ENCODE results near the gene NUP93.

The NUP93 gene

DNA sequence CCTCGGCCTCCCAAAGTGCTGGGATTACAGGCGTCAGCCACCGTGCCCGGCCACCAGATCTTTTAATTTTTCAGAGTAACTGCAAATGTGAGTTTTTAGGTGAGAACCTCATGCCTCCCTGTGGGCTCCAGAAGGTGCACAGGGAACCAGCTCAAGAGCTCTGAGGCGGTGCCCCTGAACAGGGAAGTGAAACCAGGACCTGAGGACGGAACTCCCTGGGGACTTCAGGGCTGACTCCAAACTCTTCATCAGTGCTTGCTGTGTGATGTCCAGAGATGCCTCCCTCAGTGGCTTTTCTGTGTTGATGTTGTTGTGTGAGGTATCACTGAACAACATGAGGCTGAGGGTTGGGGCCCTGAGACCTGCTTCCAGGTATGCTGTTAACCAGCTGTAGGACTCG is 158.9 kb downstream of the NUP93 start:
- no peak for DNase-seq (ENCODE audit: low read depth in 2 of 2)

DNA sequence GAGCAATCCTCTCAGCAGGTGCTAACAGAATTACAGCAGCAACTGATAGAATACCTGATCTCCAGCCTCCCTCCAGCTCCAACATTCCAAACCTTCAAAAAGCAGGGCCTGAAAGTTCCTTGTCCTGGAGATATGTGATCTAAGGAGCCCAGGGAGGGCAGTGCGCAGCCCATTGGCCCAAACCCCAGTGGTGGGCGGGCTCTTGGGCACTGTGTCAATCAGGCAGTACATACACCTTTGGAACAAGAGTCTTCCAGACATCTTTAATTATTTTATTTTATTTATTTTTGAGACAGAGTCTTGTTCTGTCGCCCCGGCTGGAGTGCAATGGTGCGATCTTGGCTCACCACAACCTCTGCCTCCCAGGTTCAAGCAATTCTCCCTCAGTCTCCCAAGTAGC is 159.3 kb downstream of the NUP93 start:
- DNase-seq (ENCODE audit: low read depth in 2 of 2) = no peak

DNA sequence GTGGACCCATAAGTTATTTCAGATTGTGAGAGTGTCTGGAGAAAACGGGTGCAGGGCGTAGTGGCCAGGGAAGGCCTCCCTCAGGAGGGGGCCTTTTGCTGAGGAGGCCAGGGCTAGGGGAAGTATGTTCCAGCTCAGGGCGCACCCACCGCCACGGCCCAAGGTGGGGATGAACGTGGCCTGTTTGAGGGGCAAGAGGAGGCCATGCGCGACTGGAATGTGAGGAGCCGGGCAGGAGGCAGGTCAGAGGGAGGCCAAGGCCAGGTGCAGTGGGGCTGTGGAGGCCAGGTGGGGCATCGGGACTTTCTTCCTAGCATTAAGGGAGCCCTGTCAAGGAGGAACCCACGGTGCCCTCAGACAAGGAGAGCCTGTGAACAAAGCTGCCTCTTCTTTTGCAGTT is 161.8 kb downstream of the NUP93 start:
- no peak for DNase-seq (ENCODE audit: low read depth in 2 of 2)

DNA sequence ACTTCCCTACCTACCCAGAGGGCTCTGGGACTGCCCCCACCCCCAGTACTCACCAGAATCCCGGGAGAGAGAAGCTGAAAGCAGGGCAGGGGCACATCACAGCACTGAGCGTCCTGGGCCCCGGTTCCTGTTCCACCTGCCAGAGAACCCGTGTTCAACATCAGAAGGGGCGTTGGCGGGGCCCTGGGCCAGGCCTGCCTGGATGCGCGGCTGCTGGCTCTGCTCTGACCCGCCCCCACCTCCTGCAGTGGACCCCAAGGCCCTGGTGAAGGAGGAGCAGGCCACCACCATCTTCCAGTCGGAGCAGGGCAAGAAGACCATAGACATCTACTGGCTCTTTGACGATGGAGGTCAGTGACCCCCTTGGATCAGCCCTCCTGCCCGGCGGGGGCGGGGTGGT is 162.8 kb downstream of the NUP93 start:
- no peak for DNase-seq (ENCODE audit: low read depth in 2 of 2)

DNA sequence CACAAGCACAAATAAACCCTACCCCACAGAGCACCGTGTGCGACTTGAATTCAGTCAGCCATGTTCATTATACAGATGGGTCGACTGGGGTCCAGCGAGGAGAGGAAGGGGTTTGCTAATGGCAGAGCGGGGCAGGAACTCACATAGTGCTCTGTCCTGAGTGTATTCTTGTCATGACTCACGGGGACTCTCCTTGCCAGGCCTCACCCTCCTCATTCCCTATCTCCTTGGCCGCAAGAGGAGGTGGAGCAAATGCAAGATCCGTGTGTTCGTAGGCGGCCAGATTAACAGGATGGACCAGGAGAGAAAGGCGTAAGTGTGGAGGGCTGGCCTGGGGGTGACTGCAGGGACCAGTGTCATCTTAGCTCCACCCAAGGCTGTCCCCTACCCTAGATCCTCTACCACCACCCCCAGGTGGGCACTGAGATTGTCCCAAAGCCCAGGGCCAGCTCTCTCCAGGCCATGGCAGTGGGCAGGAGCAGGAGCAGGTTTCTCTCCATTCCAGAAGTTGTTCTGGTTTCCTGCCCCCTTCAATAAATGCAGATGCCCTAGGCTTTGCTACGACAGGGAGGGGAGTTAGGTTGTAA is 164.5 kb downstream of the NUP93 start:
- no peak for DNase-seq (ENCODE audit: low read depth in 2 of 2)

DNA sequence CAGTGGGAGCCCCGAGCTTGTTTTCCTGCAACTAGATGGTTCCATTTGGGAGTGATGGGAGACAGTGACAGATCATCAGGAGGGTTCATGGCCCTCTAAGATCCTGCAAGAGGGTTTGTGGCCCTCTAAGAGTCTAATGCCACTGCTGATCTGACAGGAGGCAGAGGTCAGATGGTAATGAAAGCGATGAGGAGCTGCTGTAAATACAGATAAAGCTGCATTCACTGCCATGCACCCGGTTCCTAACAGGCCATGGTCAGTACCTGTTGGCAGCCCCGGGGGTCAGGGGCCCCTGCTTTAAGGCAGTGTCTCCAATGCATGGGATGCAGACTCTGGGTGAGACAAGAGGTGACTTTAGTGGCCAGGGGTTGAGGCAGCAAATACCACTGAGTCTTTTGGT is 165.9 kb downstream of the NUP93 start:
- no peak for DNase-seq (ENCODE audit: low read depth in 2 of 2)

DNA sequence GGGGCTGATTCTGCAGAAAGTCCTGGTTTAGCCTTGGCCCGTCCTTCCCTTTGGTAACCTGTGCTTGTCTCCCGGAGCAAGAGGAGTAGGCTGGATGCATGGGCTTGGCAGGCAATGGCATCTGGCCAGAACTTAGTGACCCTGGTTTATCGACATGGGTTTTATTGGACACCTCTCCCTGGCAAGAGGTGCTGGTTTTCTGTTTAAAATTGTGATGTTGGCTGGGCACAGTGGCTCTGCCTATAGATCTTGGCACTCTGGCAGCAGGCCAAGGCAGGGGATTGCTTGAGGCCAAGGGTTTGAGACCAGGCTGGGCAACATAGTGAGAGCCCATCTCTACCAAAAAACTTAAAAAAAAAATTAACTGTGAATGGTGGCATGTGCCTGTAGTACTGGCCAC is 166.3 kb downstream of the NUP93 start:
- DNase-seq (ENCODE audit: low read depth in 2 of 2) = no peak

DNA sequence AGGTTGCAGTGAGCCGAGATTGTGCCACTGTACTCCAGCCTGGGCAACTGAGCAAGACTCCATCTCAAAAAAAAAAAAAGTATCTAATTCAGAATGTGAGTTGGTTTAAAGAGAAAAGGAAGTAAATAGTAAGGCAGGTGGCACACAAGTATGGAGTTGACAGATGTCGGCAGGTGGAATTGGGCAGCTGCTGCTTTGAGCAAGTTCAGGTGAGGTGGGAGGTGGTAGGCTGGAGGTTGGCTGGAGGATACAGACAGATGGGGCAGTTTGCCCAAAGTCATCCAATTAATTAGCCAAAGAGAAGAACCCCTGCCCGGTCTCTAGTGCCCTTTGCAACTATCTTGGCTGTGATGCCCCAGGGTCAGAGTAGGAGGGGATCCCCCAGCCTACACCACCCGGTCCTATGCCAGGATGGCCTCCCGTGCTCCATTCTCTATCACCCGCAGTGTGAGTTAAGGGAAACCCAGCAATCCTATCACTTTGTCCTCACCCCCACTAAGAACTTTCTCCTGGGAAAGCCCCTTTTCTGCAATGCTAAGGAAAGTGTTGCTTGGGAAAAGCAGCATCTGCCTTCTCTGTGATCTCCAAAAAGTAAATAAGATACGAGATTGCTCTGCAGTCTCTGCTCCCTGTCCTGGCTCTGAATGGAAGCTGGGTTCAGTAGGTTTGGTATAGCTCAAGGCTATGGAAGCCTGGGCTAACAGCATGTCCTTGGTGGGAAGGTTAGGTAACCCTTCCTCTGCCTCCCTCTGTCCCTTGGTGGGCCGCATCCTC is 167.3 kb downstream of the NUP93 start:
- no peak for DNase-seq (ENCODE audit: low read depth in 2 of 2)

DNA sequence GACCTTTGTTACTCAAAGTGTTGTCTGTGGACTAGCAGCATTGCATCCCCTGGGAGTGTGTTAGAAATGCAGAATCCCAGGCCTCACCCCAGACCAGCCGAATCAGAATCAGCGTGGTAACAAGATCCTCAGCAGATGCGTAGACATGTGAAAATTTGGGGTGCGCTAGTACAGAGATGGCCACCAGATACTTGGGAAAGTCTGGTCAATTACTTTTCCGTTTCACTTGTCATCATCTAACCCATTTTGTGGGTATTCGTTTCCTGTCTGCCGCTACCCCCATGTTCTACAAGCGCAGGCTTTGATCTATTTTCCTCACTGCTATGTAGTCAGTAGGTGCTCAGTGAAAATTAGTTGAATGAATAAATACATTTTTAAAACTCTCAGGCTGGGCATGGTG is 168.9 kb downstream of the NUP93 start:
- no peak for DNase-seq (ENCODE audit: low read depth in 2 of 2)
